ACHN (cell line): ENCODE data around the gene OTX2.

Experiments used
- DNase-seq: peaks from one replicate; pipeline ENCODE4 v3.0.0-alpha.2; 2015
- in situ Hi-C: cut with HindIII; loops from 2 replicates; pipeline ENCODE4 v1.10.0; 2017; ENCODE audit warnings: low sequenced_read_pairs, low pct_ligation_motif_present, low pct_unique_long_range_greater_than_20kb

OTX2 gene

DNA sequence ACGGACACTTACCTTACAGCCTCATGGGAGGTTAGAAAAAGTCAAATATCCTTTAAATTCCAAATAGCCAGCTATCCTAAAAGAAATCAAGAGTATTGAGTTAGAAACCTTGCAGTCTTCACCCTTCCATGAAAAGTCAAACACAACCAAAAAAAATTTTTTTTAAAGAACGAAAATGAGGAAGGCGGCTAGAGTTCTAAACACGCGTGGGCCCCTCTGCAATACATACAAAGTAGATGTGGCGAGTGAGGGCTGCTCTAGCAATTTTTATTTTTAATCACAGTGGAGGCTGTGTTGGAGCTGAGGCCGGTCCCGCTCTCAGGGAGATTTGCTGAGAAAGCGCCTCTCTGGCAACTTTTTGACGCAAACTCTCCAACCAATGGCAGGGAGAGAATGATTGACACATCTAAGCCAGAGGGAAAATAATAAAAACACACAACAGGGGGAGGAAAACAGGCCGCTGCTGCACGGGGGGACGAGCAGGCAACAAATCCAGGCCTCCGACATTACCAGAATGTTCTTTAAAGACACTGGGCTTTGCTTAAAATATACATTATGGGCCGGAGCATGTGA, at the start of gene OTX2:
Gene OTX2, minus strand, starts transcription at position 333 of the 573 bp plus-strand sequence. CDS start 5,023 bp downstream, outside the sequence.
- in situ Hi-C loops: no loop called here
- no peak for DNase-seq

DNA sequence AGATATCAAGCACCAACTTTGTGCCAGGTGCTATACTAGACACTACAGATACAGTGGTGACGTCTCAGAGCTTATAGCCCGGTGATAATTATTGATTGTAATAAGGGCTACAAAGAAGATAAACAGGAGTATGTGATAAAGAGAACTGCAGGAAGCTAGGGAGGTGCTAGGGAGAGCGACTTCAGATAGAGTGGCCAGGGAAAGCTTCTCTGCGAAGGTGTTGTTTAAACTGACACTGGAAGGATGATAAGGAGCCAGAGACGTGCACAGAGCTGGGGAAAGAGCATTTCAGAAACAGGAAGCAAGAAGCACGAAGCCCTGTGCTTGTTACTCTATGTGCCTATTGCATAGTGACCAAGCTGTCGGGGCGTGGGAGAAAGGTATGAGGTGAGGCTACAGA, 48.1 kb upstream of the OTX2 start:
- in situ Hi-C loops: no loop called here
- DNase-seq: no peak

DNA sequence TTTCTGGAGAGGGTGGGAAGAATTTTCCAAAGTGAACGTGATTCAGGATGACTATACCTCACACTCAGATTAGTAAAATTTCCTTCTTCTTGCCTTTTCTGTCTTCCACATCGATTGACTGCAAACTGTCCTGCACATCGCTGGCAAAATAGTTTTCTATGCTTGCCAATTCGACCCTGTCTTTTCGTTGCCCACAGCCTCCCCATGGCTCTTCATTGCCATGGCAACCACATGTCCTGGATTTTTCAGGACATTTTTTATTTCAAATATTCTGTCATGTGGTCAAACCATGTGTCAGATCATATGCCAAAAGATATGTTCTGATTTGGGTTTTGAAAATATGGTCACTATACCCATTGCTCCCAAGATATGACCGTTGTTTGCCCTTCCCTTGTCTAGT, 46.9 kb upstream of the OTX2 start:
- no peak for DNase-seq
- in situ Hi-C loops: no loop called here

DNA sequence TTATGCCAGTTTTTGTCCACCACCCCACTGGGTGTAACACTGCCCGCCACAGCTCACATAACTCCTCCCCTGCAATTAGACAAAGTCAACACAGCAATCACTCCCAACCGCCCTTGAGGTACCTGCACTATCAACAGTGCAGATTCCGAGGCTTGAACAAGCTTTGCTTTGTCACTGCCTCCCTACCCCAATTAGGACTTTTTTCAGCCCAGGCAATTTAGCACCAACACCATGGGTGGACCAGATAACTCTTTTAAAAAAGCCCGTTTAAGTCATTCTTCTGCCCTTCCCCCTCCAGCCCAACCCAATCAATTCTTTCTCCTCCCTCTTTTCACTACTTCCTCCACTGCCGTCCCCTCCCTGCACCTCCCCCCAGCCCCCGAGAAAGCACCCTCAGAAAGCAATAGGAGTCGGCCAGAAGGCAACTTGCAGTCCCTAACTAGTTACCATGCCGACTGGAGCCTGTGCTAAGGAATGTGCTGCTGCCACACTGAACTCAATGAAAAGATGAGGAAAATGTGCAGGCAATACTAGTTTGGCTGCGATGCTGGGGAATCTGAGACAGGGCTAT, 45.7 kb upstream of the OTX2 start:
- in situ Hi-C loops: no loop called here
- no peak for DNase-seq

DNA sequence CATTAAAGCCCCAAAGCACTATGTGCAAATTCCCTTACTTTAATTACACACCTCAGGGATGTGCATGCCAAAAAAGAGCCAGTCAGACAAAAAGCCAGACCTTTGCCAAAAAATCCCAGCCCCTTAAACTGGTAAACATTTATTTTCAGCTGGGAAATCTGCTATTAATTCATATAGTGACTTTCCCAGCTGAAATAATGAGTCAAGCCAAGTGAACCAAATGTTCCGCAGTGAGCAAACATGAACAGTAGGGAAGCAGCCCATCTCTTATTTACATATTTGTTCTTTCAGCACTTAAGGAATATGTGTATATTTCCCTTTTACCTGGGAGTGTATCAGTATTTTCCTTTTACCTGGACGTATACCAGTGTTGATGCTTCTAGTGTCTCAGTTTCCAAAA, 44.0 kb upstream of the OTX2 start:
- in situ Hi-C loops: no loop called here
- no peak for DNase-seq

DNA sequence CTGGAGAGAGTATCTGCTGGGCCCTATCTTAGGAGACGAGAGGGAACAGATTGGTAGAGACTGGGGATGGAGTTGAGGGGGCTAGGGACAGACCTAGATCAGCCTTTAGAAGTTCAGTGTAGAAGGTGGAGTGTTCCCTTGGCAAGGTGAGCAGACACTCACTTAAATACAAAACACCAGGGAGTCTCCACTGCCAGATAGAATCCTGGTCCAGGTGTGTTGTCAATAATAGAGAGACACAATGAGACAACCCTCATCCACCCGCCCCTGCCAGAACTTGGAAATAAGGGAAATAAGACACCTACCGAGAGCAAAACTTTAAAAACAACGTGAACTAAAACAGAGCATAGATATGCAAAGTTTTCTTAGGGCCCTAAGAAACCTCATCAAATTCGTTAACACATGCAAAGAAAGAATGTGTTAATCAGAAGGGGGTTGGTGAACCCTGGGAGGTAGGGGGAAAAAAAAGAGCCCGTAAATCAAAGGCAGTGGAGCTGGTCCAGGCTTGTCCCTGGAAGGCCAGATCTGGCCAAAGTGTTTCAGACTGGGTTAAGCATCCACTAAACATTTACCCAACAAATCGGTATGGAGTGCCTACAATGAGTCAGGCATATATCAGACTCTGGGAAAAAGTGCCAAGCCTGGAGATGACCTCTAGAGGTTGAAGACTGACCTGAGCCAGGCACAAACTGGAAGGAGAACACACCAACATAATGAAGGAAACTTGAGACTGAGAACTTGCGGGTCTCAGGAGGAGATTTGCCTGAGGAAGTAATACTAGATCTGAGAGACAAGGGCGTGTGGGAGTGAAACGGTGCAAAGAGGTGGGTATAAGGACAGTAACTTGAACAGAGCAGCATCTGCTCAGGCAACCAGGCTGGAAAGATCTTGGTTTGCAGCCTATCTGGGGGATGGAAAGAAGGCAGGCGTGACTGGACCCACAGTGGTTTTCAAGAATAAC, 37.0 kb upstream of the OTX2 start:
- in situ Hi-C loops: no loop called here
- no peak for DNase-seq

DNA sequence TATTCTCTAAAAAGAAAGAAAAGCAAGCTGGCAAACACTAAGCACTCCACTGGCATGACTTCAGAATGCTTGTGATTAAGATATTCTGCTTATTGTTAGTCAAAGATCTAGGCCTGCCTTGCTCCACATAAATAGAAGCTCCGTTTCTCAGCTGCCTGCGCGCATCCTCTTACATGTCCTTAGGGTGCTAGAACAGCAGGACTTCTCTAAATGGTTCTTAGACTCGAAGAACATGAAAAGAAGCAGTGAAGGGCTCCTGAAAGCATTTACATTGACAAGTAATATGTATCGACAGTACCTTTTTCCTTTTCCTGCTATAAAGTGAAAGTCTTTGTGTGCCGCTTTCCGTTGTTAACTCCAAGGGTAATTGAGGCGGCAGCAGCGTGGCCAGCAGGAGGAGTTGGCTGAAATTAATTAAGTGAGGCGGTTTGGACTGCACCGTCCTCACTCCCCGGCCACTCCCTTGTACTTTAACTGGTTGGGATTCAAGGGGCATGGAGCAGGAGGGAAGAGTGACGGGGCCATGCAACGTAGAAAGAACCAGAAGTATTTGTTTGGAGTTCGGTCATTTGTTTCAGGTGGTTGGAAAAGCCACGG, 34.2 kb upstream of the OTX2 start:
- in situ Hi-C loops: no loop called here
- DNase-seq: no peak

DNA sequence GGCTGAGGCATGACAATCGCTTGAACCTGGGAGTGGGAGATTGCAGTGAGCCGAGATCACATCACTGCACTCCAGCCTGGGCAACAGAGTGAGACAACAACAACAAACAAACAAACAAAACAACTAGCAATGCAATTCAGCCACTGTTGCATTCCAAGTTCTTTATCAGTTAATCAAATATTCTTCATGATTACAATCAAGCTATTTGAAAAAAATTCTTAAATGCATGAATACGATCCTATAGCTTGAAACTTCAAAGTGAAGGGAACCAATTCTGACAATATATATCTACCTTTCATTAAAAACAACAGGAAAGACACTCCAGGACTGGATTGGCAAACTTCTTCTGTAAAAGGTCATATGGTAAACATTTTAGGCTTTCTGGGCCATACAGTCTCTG, 31.3 kb upstream of the OTX2 start:
- DNase-seq: no peak
- in situ Hi-C loops: no loop called here

DNA sequence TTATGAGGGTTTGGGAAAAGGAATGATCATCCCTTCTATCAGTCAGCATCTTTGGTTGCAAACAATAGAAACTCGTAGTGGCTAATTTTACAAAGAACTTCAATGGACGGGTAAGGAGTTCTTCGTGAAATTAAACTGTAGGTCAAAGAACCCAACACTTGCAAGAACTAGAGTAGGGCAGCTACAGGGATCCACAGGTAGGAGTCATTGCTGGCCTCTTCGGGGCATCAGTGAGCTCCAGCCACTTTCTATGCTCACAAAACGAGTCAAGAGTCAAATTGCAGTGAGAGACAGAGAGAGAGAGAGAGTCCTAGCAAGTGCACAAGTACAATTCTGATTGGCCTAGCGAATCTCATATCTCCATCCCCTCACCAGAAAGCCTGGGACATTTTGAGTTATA, 29.9 kb upstream of the OTX2 start:
- in situ Hi-C loops: no loop called here

DNA sequence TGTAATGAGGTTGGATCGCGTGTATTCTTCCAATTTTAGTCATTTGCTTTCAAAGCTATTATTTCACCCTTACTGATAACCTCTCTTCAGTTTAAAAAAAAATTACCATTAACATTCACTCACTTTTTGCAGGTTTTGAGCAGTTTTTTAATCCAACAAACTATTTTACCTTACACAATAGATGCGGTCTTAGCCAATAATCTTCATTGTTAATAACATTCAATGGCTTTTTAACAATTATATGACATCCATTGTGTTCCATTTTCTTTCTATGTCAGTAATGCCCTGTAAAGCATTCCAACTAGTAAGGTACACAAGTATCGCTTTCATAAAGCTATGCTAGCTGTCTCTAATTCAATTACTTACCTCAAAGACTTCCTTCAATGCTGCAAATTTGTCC, 18.9 kb upstream of the OTX2 start:
- in situ Hi-C loops: no loop called here
- DNase-seq: no peak

More for the DNA sequence above, 29.9 kb upstream of the OTX2 start:
- DNase-seq: no peak

DNA sequence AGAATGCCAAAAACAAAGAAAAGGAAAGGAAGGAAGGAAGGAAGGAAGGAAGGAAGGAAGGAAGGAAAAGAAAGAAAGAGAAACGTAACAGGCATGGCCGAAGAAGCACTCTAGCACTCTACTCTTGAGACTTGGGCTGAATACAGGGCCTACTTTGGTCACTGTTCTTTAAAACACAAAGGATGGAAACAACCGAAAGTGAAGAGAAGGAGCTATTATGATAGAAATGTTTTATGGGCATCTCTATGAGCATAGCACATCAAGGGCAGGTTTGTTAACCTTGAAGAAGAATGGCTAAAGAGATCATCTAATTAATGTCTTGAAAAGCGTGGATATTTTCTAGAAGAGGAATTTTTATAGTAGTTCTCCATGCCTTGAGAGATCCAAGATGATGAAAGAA, 15.9 kb upstream of the OTX2 start:
- in situ Hi-C loops: no loop called here
- DNase-seq: no peak

DNA sequence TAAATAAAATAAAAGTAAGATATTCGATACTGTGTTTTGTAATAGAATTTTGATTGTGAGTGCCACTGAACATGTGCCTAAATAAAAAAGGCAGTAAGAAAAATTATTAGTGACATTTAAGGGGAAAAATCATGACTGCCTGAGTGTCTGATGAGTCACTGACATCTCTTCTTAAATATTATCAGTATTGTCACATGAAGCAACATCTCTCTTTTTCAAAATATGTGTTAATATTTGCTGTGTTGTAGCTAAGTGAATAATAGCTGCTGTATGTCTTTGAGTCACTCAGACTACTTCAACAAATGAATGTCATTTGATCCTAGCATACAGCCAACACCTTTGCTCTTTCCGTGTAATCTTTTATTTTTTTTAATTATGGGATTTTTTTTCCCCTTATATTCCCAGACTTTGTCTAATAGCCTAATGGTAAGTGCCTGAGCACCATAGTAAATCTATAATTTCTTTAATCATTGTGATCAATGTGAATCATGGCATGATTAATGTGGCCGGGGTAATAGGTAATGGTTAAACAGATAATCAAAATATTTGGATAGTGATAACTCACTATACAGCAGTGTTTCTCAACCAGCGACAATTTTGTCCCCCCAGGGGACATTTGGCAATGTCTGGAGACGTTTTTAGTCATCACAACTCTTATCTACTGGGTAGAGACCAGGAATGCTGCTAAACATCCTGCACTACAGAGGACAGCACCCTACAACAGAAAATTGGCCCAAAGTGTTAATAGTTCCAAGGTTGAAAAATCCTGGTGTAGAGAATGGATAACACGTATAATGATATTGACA, 11.7 kb upstream of the OTX2 start:
- DNase-seq: no peak
- in situ Hi-C loops: no loop called here

DNA sequence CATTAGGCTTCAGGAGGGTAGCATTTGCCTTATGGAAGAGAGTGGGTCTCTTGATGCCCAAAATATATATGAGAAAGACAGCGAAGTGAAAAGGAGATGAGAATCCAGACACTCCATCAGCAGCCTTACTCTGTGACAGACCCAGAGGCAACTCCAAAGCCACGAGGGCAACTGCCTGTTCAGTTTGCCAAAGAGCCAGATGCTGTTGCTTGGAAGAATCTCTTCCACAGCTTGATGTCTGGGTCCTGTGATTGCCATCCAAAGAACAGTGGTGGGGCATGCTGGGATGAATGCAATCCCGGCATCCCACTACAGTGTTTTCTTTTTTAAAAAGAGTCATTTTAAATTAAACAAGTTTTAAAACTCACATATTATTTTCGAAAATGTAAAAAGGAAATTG, 10.9 kb upstream of the OTX2 start:
- in situ Hi-C loops: no loop called here
- DNase-seq: no peak

DNA sequence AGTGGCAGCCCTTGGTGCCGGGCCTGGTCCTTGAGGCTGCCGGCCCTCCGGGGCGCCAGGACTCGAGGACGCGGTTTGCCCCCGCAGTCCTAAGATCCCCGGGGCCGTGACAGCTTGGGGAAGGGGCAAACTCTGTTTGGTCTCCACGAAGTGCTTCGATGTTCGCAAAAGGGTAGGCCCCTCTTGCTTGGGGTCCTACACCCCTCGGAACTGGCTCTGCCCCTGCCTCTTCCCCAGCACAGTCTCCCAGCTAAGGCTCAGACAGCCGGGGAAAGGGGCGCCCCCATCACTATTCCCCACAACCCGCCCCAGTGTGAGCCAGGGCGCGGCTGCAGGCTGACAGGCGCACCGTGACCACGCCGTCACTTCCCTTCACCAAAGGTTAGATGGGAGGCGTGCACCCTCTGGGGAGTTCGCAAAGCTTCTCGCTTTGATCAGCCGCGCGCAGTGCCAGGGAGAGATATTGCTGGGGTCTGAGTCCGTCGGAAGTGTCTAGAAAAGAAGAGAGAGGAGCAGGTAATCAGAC, 7.2 kb upstream of the OTX2 start:
- DNase-seq: no peak
- in situ Hi-C loops: no loop called here

DNA sequence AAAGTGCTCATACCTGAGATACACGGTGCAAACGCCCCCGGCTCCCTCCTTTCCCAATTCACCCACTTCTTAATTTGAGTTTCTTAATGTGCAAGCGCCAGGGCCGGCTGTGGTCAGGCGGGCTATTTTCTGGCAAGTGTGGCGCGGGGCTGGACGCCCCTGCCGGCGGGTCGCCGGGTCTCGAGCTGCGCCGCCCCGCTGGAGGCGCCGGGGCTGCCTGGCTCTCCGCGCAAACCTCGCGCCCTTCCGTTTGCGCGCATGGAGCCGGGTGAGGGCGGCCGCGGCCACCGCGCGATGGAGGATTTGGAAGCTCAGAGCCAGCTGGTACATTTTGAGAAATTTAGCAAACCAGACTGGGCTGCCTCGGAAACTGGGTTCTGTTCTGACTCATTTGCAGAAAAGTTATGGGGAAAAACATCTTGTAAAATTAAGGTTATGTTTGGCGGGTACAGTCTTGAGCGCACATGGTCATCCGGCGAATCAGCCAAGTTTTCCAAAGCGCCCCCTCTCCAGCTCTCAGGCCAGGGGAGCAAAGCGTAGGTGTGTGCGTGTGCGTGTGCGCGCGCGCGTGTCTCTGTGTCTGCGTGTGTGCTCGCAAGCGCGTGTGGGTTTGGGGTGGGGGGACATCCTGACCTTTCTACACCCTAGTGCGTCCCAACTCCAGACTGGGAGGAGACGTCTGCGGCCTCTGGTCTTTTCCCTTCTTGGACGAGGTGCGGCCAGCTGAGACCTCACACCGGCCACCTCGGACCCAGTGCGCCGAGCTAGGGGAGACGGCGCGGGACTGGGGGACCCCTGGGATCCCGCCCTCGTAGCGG, 6.5 kb upstream of the OTX2 start:
- no peak for DNase-seq
- in situ Hi-C loops: no loop called here

DNA sequence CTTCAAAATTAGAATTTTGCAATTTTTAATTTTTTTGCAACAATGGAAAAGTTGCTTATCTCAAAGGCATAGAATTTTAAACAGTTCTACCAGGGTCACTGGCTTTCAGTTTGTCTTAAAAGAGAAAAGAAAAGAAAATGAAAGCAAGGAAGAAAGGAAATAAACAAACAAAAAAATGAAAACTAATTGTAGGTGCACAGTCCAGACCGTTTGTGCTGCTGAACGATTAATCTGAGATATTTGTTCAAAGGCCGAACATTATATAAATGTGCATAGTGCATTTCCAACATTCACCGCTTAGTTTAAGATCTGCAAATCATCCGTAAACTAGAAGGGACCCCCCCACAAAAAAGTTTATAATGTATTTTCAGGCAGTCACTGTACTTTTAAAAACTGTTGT, 5.5 kb upstream of the OTX2 start:
- in situ Hi-C loops: no loop called here
- no peak for DNase-seq

DNA sequence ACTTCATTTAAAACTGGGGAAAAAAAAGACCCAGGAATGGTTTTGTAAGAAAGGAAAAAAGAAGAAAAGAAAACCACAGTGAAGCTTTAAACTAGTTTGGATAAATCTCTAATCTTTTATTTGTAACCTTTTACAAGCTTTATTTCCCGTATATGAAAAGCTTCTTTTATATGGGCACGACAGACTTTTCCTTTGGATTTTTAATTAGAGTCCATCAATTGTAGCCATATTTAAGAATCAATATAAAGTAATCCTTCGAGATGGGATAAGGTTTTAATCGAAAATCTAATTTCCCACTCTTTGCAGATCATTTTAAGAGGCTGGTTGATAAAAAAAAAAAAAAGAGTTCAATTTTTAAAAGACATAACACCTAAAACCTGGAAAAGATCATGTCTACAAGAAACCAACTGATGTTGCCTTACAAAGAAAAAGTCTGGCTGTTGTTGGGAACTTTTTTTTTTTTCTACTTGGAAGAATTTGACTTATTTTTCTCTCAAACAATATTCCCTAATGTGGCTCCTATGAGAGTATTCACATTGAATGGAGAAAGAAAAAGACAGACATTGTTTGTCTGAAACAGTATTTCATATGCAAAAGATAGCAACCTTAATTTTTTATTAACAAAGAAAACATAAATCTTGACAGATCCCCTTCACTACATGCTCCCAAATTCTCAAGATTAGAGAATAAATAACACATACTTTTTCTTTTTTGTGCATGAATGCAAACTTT, 4.9 kb upstream of the OTX2 start:
- in situ Hi-C loops: no loop called here
- DNase-seq: no peak
